ENCODE measurements around the gene DRICH1.
"Not testable (repeated sequence)": the region's sequence is repeated elsewhere in the genome, so short reads cannot be mapped to it uniquely, and the experiment has no call there.

DRICH1 gene

DNA sequence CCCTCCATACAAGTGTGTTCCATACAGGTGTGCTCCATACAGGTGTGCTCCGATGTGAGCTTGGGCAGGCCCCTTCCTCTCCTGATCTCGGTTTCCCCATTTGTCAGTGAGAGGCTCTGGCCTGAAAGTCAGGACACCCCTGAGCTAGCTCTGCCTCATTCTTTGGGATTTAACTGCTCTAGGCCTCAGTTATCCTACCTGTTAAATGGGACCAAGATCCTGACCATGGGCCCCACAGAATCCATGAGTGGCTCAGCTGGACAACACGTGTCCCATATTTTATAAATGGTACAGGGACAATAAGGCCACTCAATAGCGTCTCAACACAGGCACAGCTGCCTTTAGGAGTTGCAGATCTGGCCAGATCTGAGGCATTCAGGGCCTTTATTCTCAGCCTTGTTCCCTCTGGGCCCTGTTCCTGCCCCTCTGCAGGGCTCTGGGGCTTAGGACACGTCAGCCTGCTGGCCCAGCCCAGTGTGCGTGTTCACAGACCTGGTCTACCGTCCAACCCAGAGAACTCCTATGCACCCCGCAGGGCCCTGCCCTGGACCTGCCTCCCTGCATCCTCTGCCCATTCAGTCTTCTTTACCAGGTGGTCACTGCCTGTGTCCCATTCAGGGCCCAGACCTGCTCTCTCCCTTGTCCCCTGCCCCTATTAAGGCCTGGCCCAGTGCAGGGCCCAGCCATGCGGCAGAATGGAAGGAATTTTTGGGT, 33.2 kb downstream of the DRICH1 start:
- no peak for DNase-seq (ENCODE audit: low read depth)
- TF ChIP-seq, protein P1, sequence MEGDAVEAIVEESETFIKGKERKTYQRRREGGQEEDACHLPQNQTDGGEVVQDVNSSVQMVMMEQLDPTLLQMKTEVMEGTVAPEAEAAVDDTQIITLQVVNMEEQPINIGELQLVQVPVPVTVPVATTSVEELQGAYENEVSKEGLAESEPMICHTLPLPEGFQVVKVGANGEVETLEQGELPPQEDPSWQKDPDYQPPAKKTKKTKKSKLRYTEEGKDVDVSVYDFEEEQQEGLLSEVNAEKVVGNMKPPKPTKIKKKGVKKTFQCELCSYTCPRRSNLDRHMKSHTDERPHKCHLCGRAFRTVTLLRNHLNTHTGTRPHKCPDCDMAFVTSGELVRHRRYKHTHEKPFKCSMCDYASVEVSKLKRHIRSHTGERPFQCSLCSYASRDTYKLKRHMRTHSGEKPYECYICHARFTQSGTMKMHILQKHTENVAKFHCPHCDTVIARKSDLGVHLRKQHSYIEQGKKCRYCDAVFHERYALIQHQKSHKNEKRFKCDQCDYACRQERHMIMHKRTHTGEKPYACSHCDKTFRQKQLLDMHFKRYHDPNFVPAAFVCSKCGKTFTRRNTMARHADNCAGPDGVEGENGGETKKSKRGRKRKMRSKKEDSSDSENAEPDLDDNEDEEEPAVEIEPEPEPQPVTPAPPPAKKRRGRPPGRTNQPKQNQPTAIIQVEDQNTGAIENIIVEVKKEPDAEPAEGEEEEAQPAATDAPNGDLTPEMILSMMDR (IDR thresholded peaks at IDR 0.05; ENCODE audit: low read length, missing control alignments) = no peak
- no peak overlapping the region for H3K4me3 ChIP-seq (replicated peaks; ENCODE audit: low read depth, low read length)

- DNase-seq (ENCODE audit: low read depth); H3K4me3 ChIP-seq (replicated peaks; ENCODE audit: low read depth, low read length): not testable (repeated sequence)
Measured at GRCh38 chr22:23597576-23598268, 34.4 kb downstream of the DRICH1 start.

DNA sequence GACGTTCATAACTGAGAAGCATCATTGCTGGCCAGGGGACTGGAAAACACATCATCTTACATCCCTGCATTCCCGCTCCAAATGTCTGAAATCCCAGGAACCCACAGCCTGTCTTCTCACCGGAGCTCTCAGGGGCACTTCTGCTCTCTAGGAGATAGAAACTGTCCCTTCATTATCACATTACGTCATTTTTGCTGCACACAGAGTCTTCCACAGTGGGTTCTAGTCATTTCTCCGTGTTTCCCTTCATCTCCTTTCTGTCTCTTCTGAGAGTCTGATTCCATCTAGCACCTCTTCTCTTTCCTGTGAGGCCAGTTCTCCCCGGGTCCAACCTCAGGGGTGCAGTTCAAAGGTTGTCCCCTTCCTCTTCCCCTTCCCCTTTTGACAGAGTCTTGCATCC, 36.2 kb downstream of the DRICH1 start:
- H3K4me3 ChIP-seq (replicated peaks; ENCODE audit: low read depth, low read length); DNase-seq (ENCODE audit: low read depth): not testable (repeated sequence)

DNA sequence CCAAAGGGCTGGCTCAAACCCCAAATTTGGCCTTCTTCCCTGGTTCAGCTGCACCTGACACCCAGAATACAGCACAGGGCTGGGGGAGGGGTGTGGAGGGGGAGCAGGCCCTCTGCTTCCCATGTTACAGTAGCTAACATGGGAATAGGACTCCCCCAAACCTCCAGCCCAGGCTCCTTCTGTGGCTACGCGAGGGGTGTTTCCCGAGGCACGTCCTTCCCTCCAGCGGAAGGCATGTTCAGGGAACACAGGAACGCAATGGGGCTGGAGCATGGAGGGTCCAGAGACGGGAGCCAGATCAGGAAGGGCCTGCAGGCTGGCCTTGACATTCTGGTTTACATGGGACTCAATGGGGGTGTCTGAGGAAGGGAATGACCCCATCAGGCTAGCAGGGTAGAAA, 40.3 kb downstream of the DRICH1 start:
- TF ChIP-seq, protein P1 (IDR thresholded peaks at IDR 0.05; ENCODE audit: low read length, missing control alignments) = no peak
- no peak for DNase-seq (ENCODE audit: low read depth)
- H3K4me3 ChIP-seq (replicated peaks; ENCODE audit: low read depth, low read length) = no peak overlapping the region

DNA sequence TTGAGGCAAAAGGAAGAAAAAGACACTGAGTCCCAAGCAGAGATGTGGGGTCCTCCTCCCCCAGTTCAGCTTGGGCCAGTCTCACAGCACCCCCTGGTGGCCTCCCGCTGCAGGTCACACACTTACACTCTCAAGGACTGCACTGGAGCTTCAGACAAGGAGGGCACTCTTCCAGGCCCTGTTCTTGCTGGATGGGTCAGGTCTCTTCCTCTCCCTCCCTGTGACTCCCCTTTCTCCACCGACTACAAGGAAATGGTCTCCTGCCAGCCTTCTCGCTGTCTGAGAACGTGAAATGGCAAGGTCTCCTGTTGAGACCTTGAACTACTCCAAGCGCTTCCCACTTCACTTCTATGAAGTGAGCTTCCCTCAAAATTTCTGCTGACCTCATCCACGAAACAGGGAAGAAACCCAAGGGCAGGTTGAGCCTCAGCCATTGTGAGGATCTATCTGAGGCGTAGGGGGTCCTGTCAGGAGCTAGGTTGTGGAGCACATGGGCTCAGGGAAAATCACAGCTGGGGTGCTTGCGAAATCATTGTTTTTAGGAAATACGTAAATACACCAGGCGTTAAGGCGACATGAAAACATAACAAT, 40.8 kb downstream of the DRICH1 start:
- TF ChIP-seq, protein P1 (IDR thresholded peaks at IDR 0.05; ENCODE audit: low read length, missing control alignments) = peak; percentile 95
- no peak overlapping the region for H3K4me3 ChIP-seq (replicated peaks; ENCODE audit: low read depth, low read length)
- peak; percentile 76 for DNase-seq (ENCODE audit: low read depth)

DNA sequence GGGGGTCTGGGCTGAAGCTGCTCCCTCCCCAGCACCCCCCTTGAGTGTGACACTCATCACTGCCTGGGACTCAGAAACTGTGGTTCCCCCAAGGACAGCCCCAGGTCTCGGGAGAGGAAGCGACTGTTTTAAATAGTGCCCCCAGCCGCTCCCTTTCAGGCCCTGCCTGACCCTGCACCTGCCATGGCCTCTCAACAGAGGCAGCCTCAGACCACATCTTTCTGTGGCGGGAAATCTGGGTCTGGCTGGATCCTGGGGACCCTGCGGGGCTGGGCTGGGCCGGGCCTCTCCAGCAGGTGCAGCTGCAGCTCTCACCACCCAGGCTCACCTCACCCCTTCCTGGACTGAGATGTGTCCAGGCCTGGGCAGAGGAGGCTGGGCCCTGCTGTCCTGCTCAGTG, 48.3 kb downstream of the DRICH1 start:
- no peak overlapping the region for H3K4me3 ChIP-seq (replicated peaks; ENCODE audit: low read depth, low read length)
- DNase-seq (ENCODE audit: low read depth) = no peak
- TF ChIP-seq, protein P1 (IDR thresholded peaks at IDR 0.05; ENCODE audit: low read length, missing control alignments) = no peak

DNA sequence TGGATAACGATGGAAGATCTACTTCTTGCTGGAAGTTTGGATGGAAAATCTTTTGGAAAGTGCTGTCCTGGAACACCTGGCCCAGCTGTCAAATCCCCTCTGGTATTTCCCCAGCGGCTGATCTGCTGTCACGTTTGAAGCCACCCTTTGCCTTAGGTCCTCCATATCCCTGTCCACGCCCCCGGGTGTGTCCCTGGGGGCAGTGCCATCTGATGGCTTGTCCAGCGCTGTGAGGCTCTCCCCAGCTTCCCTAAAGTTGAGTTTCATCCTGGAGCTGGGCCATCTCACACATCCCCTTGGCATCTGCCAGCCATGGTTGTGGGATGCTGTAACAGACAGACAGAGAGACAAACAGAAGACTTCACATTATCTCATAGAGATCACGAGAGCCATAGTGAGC, 49.0 kb downstream of the DRICH1 start:
- no peak overlapping the region for H3K4me3 ChIP-seq (replicated peaks; ENCODE audit: low read depth, low read length)
- TF ChIP-seq, protein P1 (IDR thresholded peaks at IDR 0.05; ENCODE audit: low read length, missing control alignments) = no peak
- no peak for DNase-seq (ENCODE audit: low read depth)

- TF ChIP-seq, protein P1 (IDR thresholded peaks at IDR 0.05; ENCODE audit: low read length, missing control alignments) = no peak
- no peak overlapping the region for H3K4me3 ChIP-seq (replicated peaks; ENCODE audit: low read depth, low read length)
- no peak for DNase-seq (ENCODE audit: low read depth)
Measured at GRCh38 chr22:23581260-23581650, 50.9 kb downstream of the DRICH1 start.

All from fibroblast of pulmonary artery (primary cell).